GM21737 (cell line): ENCODE data around the gene RAP1GAP2.

Experiments used
- ATAC-seq: cut with Tn5 transposase; IDR thresholded peaks from one replicate; pipeline ENCODE4 v1.9.1; 2021; ENCODE audit warnings: mild to moderate bottlenecking, moderate library complexity; ENCODE audit not compliant: unreplicated experiment

Gene RAP1GAP2

GRCh38 chr17:2852729-2853282, 56.6 kb downstream of the RAP1GAP2 start:
- ATAC-seq = no peak

DNA sequence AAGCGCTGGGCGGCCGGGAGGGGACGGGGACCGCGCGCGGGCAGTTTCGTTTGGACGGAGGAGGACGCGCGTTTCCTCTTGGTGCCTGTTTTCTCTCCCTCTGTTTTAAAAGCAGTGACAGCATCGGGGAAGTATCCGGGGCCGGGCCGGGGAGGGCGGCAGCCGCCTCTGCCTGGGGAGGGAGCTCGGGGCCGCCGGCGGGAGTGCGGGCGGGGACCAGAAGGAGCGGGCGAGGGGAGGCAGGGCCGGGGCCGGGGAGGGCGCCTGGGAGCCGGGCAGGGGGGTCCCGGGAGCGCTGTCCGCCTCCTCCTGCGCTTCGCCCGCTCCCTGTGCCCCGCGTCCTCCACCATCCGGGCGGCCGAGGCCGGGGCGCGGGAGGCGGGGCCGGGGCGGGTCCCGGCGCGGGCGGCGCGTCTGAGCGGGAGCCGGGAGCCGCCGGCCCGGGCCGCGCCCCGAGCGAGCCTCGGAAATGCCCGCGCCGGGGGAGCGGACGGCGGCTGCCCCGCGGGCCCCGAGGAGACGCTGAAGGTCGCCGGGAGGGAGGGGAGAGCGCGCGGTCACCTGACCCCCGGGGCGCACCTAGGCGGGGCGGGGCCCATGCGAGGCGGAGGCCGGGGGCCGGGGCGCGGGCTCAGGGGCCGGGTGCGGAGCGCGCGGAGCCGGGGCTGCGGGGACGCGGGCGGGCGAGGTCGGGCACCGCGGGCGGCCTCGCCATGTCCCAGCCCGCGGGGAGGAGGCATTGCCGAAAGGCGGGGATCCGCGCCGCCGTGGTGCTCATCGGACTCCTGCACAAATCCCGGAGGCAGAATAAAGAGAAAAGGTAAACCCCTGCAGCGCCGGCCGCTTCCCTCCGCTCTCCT, 57.3 kb downstream of the RAP1GAP2 start:
- ATAC-seq = no peak

DNA sequence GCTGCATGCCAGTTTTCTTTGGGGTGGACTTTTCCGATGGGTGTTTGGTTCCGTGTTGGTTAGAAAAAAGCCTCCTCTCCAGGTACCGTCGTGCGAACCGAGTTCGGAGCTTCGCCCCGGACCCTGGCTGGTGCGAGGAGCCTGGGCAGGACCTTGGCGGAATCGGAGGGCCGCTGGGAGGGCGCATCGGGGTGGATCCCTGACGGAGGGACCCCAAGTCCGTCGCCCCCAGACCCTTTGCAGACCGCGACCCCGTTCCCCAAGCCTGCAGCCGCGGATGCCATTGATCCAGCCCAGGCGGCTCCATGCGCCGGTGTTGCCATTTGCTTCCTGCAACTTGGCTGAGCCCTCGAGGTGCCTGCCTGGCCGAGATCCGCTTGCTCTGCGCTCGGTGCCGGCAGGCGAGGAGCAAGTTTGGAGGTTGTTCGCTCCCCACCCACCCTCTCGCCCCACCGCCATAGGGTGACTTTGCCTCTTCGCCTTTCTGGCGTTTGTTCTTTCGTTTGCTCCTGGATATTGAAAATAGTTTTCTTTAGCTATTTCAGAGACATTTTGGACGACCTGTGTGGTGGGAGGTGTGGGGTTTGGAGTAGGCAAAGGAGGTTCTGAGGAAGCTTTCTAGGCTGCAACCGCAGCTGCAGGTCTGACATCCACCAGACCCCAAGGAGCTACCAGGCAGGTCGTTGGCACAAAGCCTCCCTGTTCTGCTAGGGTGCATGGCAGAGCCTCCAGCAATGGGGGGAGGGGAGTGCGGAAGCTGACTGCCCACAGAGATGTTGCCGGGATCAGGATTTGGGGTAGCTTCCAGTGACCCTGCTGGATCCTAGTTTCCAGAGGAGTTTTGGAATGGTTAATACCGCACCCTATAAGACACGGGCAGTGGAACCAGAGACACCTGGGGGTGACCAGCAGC, 58.2 kb downstream of the RAP1GAP2 start:
- ATAC-seq = no peak

GRCh38 chr17:2855063-2855600, 58.9 kb downstream of the RAP1GAP2 start:
- ATAC-seq = no peak

- no peak for ATAC-seq
Observed at GRCh38 chr17:2856727-2857126, 60.5 kb downstream of the RAP1GAP2 start.

GRCh38 chr17:2860045-2860444, 63.8 kb downstream of the RAP1GAP2 start:
- no peak for ATAC-seq

- ATAC-seq = no peak
Observed at GRCh38 chr17:2860883-2861282, 64.6 kb downstream of the RAP1GAP2 start.

GRCh38 chr17:2862197-2862596, 66.0 kb downstream of the RAP1GAP2 start:
- no peak for ATAC-seq

DNA sequence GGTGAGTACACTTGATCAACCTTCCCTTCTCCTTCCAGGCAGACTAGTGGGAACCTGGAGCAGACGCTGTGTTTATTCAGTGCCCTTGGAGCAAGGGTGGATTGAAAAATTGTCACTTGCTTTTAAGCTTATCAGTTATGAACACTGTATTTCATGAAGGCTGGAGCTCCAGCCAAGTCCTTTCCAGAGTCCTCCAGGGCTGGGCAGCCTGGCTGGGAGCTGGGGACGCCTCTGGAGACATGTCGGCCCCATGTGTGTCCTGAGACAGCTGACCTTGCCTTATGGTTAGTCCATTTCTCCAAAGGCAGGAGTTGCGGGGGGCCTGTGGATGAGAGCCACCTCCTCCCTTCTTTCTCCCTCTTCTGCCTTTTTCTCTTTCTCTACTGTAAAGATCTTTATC, 67.0 kb downstream of the RAP1GAP2 start:
- ATAC-seq = no peak

- no peak for ATAC-seq
Observed at GRCh38 chr17:2865228-2865627, 69.0 kb downstream of the RAP1GAP2 start.

GRCh38 chr17:2867441-2868424, 71.5 kb downstream of the RAP1GAP2 start:
- no peak for ATAC-seq

- ATAC-seq = no peak
Observed at GRCh38 chr17:2869604-2870003, 73.4 kb downstream of the RAP1GAP2 start.

DNA sequence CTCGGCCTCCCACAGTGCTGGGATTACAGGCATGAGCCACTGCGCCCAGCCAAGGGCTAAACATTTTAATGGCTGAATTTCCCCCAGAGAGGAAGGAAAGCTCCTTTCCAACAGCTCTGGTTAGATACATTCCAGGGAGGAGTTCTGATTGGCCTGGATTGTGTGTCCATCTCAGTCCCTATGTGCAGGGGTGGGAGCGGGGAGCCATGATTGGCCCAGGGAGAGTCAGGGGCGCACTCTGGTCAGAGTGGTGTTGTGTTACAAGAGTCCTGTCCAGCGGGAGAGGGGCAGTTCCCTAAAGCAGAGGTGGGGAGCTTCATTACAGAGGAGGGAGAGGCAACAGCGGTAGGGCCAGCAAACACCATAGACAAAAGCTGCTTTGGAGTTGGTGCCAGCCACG, 75.0 kb downstream of the RAP1GAP2 start:
- no peak for ATAC-seq

DNA sequence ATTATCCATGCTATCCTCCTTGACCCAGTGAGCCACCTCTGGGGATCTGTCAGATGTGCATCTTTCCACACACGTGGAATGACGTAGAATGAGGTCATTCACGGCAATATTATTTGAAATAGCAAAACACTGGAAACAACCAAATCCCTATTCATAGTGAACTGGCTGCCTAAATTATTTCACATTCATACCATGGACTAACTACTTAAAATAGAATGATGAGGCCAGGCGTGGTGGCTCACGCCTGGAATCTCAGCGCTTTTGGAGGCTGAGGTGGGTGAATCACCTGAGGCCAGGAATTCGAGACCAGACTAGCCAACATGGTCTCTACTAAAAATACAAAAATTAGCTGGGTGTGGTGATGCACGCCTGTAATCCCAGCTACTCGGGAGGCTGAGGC, 75.5 kb downstream of the RAP1GAP2 start:
- no peak for ATAC-seq

GRCh38 chr17:2872282-2872681, 76.0 kb downstream of the RAP1GAP2 start:
- ATAC-seq = no peak

DNA sequence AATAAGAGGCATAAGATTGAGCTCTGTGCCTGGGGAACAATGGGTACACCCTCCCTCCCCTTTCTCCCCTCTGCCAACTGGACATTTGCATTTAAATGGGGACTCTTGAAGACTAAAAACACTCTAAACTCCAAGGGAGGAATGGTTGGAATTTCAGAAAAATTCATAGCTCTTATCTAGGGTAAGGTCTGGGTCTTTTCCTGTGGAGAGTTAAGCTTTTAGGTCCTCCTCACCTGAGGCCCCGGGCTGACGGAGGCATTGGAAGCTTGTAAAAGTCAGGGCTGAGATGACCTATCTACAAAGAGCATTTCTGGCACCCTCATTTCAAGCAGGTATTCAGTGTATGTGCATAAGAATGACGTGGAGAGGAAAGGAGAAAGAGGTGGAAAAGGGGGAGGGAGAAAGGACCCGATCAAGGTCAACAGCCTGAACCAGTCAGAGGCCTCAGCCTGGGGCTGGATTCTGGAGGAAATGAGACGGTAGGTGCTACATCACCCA, 78.0 kb downstream of the RAP1GAP2 start:
- ATAC-seq = no peak

DNA sequence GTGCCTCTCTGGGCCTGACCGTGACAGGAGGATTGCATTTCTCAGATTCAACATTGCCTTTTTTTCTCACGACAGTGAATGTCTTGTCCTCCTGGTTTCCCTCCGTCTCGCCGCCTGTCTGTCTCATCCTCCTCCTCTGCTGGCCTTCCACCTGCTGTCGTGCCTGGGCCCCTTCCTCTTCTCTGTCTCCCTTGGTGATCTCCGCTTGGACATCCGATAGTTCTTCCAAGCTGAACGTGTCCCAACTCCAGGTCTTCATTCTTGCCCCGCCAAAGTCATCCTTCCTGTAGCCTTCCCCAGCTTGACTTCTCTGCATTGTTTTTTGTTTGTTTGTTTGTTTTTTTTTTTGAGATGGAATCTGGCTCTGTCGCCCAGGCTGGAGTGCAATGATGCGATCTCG, 79.4 kb downstream of the RAP1GAP2 start:
- ATAC-seq = no peak

DNA sequence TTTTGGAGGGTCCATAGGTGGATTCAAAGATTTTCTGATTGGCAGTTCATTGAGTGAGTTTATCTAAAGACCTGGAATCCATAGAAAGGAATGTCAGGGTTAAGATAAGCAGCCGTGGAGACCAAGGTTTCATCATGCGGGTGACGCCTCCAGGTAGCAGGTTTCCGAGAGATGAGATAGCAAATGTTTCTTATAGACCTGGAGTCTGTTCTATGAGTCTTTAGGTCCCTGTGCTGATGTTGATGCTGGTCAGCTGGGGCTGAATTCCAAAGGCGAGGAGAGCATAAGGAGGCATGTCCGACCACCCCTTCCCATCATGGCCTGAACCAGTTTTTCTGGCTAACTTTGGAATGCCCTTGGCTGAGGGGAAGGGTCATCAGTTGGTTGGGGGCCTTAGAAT, 80.2 kb downstream of the RAP1GAP2 start:
- ATAC-seq = no peak

- no peak for ATAC-seq
Observed at GRCh38 chr17:2878751-2879254, 82.6 kb downstream of the RAP1GAP2 start.

DNA sequence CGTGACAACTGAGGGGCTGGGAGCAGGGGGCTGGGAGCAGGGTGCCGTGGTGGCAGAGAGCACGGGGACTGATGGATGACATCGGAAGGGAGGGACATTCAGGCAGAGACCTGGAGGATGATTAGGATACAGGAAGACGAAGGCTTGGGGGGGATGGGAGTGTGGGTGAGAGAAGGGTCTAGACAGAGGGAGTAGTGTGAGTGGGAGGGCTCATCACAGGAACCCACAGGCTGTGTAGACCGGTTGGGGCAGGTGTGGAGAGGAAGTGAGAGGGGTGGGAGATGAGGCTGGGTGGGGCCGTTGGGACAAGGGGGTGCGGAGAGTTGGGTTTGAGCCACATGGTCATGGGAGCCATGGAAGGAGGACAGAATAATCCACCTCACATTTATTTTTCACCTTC, 83.8 kb downstream of the RAP1GAP2 start:
- ATAC-seq = no peak
